Right ventricle myocardium inferior (tissue), 1 donor: ENCODE measurements around the gene MAPK8IP3. TPM values are rescaled to one million over a fixed set of nuclear protein-coding genes. Genes with fewer than 3 reads are reported as not detected.
A peak's percentile ranks its signal among the peaks of the same experiment; 100 is the strongest.

Experiments
- ATAC-seq: fragments of 200-7000 bp; cut with Tn5 transposase; one replicate; pipeline ENCODE4 v1.9.1; 2020; ENCODE audit warnings: mild to moderate bottlenecking, moderate library complexity
- DNase-seq: peaks from one replicate; pipeline ENCODE4 v3.0.0; 2021; ENCODE audit errors: missing footprints
- intact Hi-C: fragments of 100-400 bp; cut with DNase I; formaldehyde crosslinking; loops from one replicate; pipeline ENCODE4 v1.11.0; 2022
- total RNA-seq: library from RNA; stranded (reverse); fragmentation: NEBNext Ultra II Directional; extraction: Animal tissue kit (Norgen Biotek cat#: 25700); gene quantifications from one replicate; pipeline ENCODE4 v1.2.1, GENCODE V29; 2021
- donor health status: DM: no; HTN: yes; CAD: no; lungs with severe emphysema.

MAPK8IP3 gene
- total RNA-seq, 1 donor from 2014 or later = 66.4 TPM

GRCh38 chr16:1776991-1777374, 71.0 kb downstream of the MAPK8IP3 start:
- DNase-seq = peak; percentile 74
- intact Hi-C loops = no loop called here
- no peak for ATAC-seq

- intact Hi-C loops = no loop called here
- no peak for ATAC-seq
- DNase-seq = peak; percentile 64
Observed at GRCh38 chr16:1777375-1778199, 71.6 kb downstream of the MAPK8IP3 start.

- DNase-seq (peak; percentile 60), ATAC-seq (no peak)
- intact Hi-C loops = no loop called here
Observed at GRCh38 chr16:1778200-1779179, 72.5 kb downstream of the MAPK8IP3 start.

- intact Hi-C loops = no loop called here
- ATAC-seq = no peak
- DNase-seq = peak; percentile 45
Observed at GRCh38 chr16:1779234-1779701, 73.3 kb downstream of the MAPK8IP3 start.

GRCh38 chr16:1779741-1780676, 74.0 kb downstream of the MAPK8IP3 start:
- ATAC-seq (no peak), DNase-seq (peak; percentile 69)
- intact Hi-C loops = loop anchor here (5.0 kb wide), 1 partner anchor 73 kb away; the partner anchor contains the start of gene MAPK8IP3

GRCh38 chr16:1780677-1781072, 74.7 kb downstream of the MAPK8IP3 start:
- intact Hi-C loops = loop anchor here (5.0 kb wide), 1 partner anchor 73 kb away; the partner anchor contains the start of gene MAPK8IP3
- ATAC-seq = no peak
- DNase-seq = peak; percentile 32

GRCh38 chr16:1781254-1781653, 75.3 kb downstream of the MAPK8IP3 start:
- ATAC-seq = no peak
- peak; percentile 54 for DNase-seq
- intact Hi-C loops = loop anchor here (5.0 kb wide), 1 partner anchor 74 kb away; the partner anchor contains the start of gene MAPK8IP3

GRCh38 chr16:1781758-1782407, 75.9 kb downstream of the MAPK8IP3 start:
- DNase-seq = no peak
- ATAC-seq = peak; percentile 0
- intact Hi-C loops = loop anchor here (5.0 kb wide), 1 partner anchor 75 kb away; the partner anchor contains the start of gene MAPK8IP3

- peak; percentile 96 for ATAC-seq
- intact Hi-C loops = loop anchor here (5.0 kb wide), 1 partner anchor 75 kb away; the partner anchor contains the start of gene MAPK8IP3
- DNase-seq = peak; percentile 100
Observed at GRCh38 chr16:1782408-1783264, 76.6 kb downstream of the MAPK8IP3 start, which contains the start of the genes NUBP2 and SPSB3. Gene NUBP2 (plus strand): TSS chr16:1782960. CDS start chr16:1783021, 61 bp downstream. Gene SPSB3 (minus strand): TSS chr16:1782571. CDS start chr16:1781483, 1,088 bp downstream.

- ATAC-seq (no peak), DNase-seq (no peak)
- intact Hi-C loops = loop anchor here (5.0 kb wide), 2 partner anchors 37 to 78 kb away; partner anchors contain the start of gene MAPK8IP3
Observed at GRCh38 chr16:1784977-1785845, 79.2 kb downstream of the MAPK8IP3 start.

- DNase-seq = no peak
- intact Hi-C loops = loop anchor here (5.0 kb wide), 1 partner anchor 36 kb away; no protein-coding TSS in a partner anchor
- ATAC-seq = no peak
Observed at GRCh38 chr16:1785846-1786170, 79.8 kb downstream of the MAPK8IP3 start.

- no peak for ATAC-seq
- intact Hi-C loops = loop anchor here (5.0 kb wide), 1 partner anchor 36 kb away; no protein-coding TSS in a partner anchor
Observed at GRCh38 chr16:1786242-1787055, 80.5 kb downstream of the MAPK8IP3 start.

GRCh38 chr16:1787056-1787321, 81.0 kb downstream of the MAPK8IP3 start:
- no peak for DNase-seq
- intact Hi-C loops = loop anchor here (5.0 kb wide), 1 partner anchor 35 kb away; no protein-coding TSS in a partner anchor
- ATAC-seq = no peak

More at GRCh38 chr16:1786242-1787055, 80.5 kb downstream of the MAPK8IP3 start:
- DNase-seq = peak; percentile 60

GRCh38 chr16:1787322-1788094, 81.5 kb downstream of the MAPK8IP3 start:
- intact Hi-C loops = loop anchor here (5.0 kb wide), 1 partner anchor 35 kb away; no protein-coding TSS in a partner anchor
- DNase-seq (peak; percentile 55), ATAC-seq (no peak)
